Measurements from ENCODE around the gene CDH10. TPM values are rescaled to one million over a fixed set of nuclear protein-coding genes. Genes with fewer than 3 reads are reported as not detected.

Gene CDH10
- total and polyA plus RNA-seq, 2 of the 13 experiments (the other 11 are each of a cell fraction or from before 2014, with no cell fraction given): 0.01 to 0.04 TPM

DNA sequence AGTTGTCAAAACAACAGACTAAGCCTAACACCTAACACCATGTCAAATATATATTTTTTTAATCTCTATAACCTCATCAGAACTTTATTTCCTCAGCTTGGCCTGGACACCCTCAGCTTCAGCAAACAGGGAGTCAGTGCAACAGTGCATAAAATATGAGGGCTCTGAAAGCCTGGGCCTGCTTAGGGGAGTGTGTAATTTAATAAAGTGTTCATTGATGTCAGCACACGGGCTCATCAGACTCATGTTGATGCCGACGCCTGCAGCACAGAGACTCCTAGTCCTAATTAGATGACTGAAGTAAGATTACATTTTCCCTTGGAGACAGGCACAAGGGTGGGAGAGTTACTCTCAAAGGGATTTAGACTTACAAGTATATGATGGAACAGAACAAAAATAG, 37.8 kb downstream of the CDH10 start:
- ChIA-PET POLR2A (no interaction called here), CTCF (ENCODE audit: low intra/inter-chr PET ratio, low total read pairs) (no interaction called here)
- no peak for ATAC-seq
- Histone ChIP-seq H2AFZ (ENCODE audit: low read length) (no peak overlapping the region), H4K20me1 (ENCODE audit: insufficient read depth, low read length) (no peaks in the 10 kb centered on the region), H3K79me2 (ENCODE audit: insufficient read depth, low read length) (no peaks in the 10 kb centered on the region), H3K4me2 (ENCODE audit: low read depth, low read length) (no peak overlapping the region), H3K4me1 (ENCODE audit: insufficient read depth, low read length) (no peaks in the 10 kb centered on the region), H3K27me3 (ENCODE audit: control insufficient read depth in 1 of 2, insufficient read depth in 2 of 2, low read length in 2 of 2) (no peaks in the 10 kb centered on the region), H3K9me3 (ENCODE audit: low read length) (no peaks in the 10 kb centered on the region), H3K36me3 (replicated peaks in 1 of 2; ENCODE audit: control insufficient read depth in 1 of 2, insufficient read depth in 2 of 2, low read length in 2 of 2) (no peaks in the 10 kb centered on the region), H3K4me3 (replicated peaks in 1 of 3; ENCODE audit: insufficient read depth in 1 of 3, low read depth in 2 of 3, low read length in 3 of 3) (no peak overlapping the region), H3K9ac (ENCODE audit: insufficient read depth, low read depth, low read length) (no peak overlapping the region), H3K27ac (ENCODE audit: extremely low read length, insufficient read depth, low read length) (no peak overlapping the region)
- TF ChIP-seq ZKSCAN1 (IDR thresholded peaks at IDR 0.05; ENCODE audit: low read length): no peak
- no peak for TF ChIP-seq ZNF678 (CRISPR knock-in tag; IDR thresholded peaks at IDR 0.05)
- no peak for TF ChIP-seq NFKBIZ (CRISPR knock-in tag; IDR thresholded peaks at IDR 0.05)
- no peak for TF ChIP-seq ZBED4 (CRISPR knock-in tag; IDR thresholded peaks at IDR 0.05; ENCODE audit: borderline replicate concordance)
- BruUV-seq (replicated peaks): no TSS peak
- no peak for DNase-seq (ENCODE audit: low spot score)
- in situ Hi-C loops (cut with HindIII; ENCODE audit: extremely low pct_ligation_motif_present, low pct_unique_long_range_greater_than_20kb) (no loop called here), intact Hi-C loops (cut with micrococcal nuclease; ENCODE audit: unreplicated experiment) (no loop called here)
- FAIRE-seq: no peak
- WGBS (ENCODE audit: low lambda C conversion rate): 0% methylated on average over 3 of the region's 3 CpGs

DNA sequence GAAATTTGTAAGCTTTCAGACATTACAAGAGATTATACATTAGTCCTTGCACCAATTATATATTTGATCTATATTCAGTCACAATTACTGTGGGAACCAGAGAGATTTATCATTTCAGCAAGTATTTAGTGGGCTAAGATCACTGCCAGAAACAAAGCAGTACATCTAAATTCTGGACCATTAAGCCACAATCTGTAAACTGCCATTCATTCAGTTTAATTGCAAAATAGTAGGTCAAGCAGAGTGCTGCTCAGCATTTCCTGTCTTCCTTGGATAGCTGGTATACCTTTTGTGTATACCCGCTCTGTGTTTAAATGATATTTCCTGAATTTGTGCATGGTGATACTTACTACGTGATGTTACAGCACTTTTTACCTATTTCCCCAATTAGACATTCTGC, 42.6 kb downstream of the CDH10 start:
- Histone ChIP-seq H3K27me3 (ENCODE audit: control insufficient read depth in 1 of 2, insufficient read depth in 2 of 2, low read length in 2 of 2) (no peaks in the 10 kb centered on the region), H3K9me3 (ENCODE audit: low read length) (no peaks in the 10 kb centered on the region), H3K79me2 (ENCODE audit: insufficient read depth, low read length) (no peaks in the 10 kb centered on the region), H3K4me1 (ENCODE audit: insufficient read depth, low read length) (no peaks in the 10 kb centered on the region), H3K9ac (ENCODE audit: insufficient read depth, low read depth, low read length) (no peak overlapping the region), H4K20me1 (ENCODE audit: insufficient read depth, low read length) (no peaks in the 10 kb centered on the region), H3K4me2 (ENCODE audit: low read depth, low read length) (no peak overlapping the region), H3K27ac (ENCODE audit: extremely low read length, insufficient read depth, low read length) (no peak overlapping the region), H2AFZ (ENCODE audit: low read length) (no peak overlapping the region), H3K4me3 (replicated peaks in 1 of 3; ENCODE audit: insufficient read depth in 1 of 3, low read depth in 2 of 3, low read length in 3 of 3) (no peak overlapping the region), H3K36me3 (replicated peaks in 1 of 2; ENCODE audit: control insufficient read depth in 1 of 2, insufficient read depth in 2 of 2, low read length in 2 of 2) (no peaks in the 10 kb centered on the region)
- FAIRE-seq (no peak), ATAC-seq (no peak), DNase-seq (ENCODE audit: low spot score) (no peak)
- CTCF ChIA-PET (ENCODE audit: low intra/inter-chr PET ratio, low total read pairs): no interaction called here
- POLR2A ChIA-PET: no interaction called here
- 0% methylated on average over 2 of the region's 2 CpGs for WGBS (ENCODE audit: low lambda C conversion rate)
- intact Hi-C loops (cut with micrococcal nuclease; ENCODE audit: unreplicated experiment) (no loop called here), in situ Hi-C loops (cut with HindIII; ENCODE audit: extremely low pct_ligation_motif_present, low pct_unique_long_range_greater_than_20kb) (no loop called here)
- BruUV-seq (replicated peaks): no TSS peak
- TF ChIP-seq CAMTA2 (CRISPR knock-in tag; IDR thresholded peaks at IDR 0.05; ENCODE audit: borderline replicate concordance) (no peak), MATR3 (CRISPR knock-in tag; IDR thresholded peaks at IDR 0.05) (no peak)

All from HepG2 (cell line).